B cell (primary cell): Measurements from ENCODE around the gene PAPPA.

Experiments used
- EZH2 ChIP-seq: IDR thresholded peaks from 2 replicates; pipeline ENCODE4 v1.6.1; 2012; ENCODE audit warnings: borderline replicate concordance, low read depth, mild to moderate bottlenecking, moderate library complexity, low read length; ENCODE audit not compliant: insufficient read depth, poor library complexity, severe bottlenecking
- TF ChIP-seq, protein P1 (sequence below): fragments of 200-600 bp; IDR thresholded peaks from one replicate; pipeline ENCODE4 v1.8.0; 2022; ENCODE audit warnings: antibody characterized with exemption, mild to moderate bottlenecking

DNA sequence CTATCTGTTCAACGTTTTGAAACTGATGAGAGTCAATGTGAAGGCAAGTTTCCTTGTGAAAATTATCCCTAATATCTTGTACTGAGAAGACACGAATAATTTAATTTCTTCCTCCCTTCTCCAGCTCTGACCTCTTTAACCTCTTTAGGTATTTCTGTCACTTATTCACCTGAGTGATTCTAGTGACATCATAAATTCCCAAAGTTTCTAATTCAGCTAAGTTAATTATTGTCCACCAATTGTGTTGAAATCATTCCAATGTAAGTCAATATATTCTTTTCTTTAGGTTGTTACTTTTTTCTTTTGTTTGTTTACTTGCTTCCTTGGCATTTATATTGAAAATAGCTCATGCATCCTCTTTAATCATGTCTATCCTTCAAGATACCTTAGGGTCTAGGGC lies 143.8 kb downstream of the PAPPA start:
- TF ChIP-seq, protein P1, sequence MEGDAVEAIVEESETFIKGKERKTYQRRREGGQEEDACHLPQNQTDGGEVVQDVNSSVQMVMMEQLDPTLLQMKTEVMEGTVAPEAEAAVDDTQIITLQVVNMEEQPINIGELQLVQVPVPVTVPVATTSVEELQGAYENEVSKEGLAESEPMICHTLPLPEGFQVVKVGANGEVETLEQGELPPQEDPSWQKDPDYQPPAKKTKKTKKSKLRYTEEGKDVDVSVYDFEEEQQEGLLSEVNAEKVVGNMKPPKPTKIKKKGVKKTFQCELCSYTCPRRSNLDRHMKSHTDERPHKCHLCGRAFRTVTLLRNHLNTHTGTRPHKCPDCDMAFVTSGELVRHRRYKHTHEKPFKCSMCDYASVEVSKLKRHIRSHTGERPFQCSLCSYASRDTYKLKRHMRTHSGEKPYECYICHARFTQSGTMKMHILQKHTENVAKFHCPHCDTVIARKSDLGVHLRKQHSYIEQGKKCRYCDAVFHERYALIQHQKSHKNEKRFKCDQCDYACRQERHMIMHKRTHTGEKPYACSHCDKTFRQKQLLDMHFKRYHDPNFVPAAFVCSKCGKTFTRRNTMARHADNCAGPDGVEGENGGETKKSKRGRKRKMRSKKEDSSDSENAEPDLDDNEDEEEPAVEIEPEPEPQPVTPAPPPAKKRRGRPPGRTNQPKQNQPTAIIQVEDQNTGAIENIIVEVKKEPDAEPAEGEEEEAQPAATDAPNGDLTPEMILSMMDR = no peak
- no peak for TF ChIP-seq EZH2
